B cell (primary cell): Measurements from ENCODE around the gene CDC37L1. TPM values are rescaled to one million over a fixed set of nuclear protein-coding genes. Genes with fewer than 3 reads are reported as not detected.

Experiments
- ATAC-seq: fragments of 200-7000 bp; cut with Tn5 transposase; one replicate; pipeline ENCODE4 v1.10.0; 2021; ENCODE audit warnings: low read depth, mild to moderate bottlenecking, moderate number of reproducible peaks, moderate library complexity
- CTCF ChIA-PET: fragments of 350-600 bp; sonication (Branson Sonifier 250); formaldehyde crosslinking; loops from one replicate; lab custom pipeline; 2021; ENCODE audit warnings: antibody characterized with exemption, inconsistent platforms; lab: Charles Lee
- POLR2A ChIA-PET: fragments of 350-600 bp; sonication (Branson Sonifier 250); formaldehyde crosslinking; loops from one replicate; lab custom pipeline; 2021; ENCODE audit warnings: antibody characterized with exemption; lab: Charles Lee
- DNase-seq: peaks from one replicate; pipeline ENCODE4 v3.0.0; 2013
- H2AFZ ChIP-seq: 2 replicates; pipeline ENCODE4 v1.6.1; 2012; ENCODE audit warnings: mild to moderate bottlenecking, low read depth, low read length; ENCODE audit not compliant: insufficient read depth, poor library complexity, severe bottlenecking
- H3K27ac ChIP-seq, 2 donors: 1 replicate in 1 of 2; 2 replicates in 1 of 2; pipeline ENCODE4 v1.5.1; 2012 to 2013; ENCODE audit warnings: low read length in 2 of 2, mild to moderate bottlenecking in 2 of 2, moderate library complexity in 1 of 2
- H3K27me3 ChIP-seq, 4 experiments: fragments of 200-600 bp in 1 of 4; sonication (generic) in 1 of 4; replicated peaks in 1 of 4; 1 replicate in 2 of 4; 2 replicates in 2 of 4; pipeline versions ENCODE4 v1.6.1 to v1.7.0; 2013 to 2016; ENCODE audit warnings: low read length in 3 of 4, mild to moderate bottlenecking in 2 of 4, mixed read lengths in 1 of 4, moderate library complexity in 1 of 4; ENCODE audit not compliant: insufficient read depth in 4 of 4, control insufficient read depth in 3 of 4; ENCODE audit errors: control extremely low read depth in 1 of 4
- H3K36me3 ChIP-seq, 2 experiments: replicated peaks in 1 of 2; 1 replicate in 1 of 2; 2 replicates in 1 of 2; pipeline versions ENCODE4 v1.6.1 to v1.7.1; 2013; ENCODE audit warnings: low read length in 1 of 2; ENCODE audit not compliant: insufficient read depth in 2 of 2, control insufficient read depth in 1 of 2; ENCODE audit errors: control extremely low read depth in 1 of 2, extremely low read depth in 1 of 2
- H3K4me1 ChIP-seq, 2 donors: fragments of 200-600 bp in 1 of 2; sonication (generic) in 1 of 2; 1 replicate in 1 of 2; 2 replicates in 1 of 2; pipeline versions ENCODE4 v1.5.1 to v1.6.1; 2013 to 2017; ENCODE audit warnings: low read length in 2 of 2; ENCODE audit not compliant: control insufficient read depth in 2 of 2, insufficient read depth in 2 of 2
- H3K4me2 ChIP-seq: replicated peaks from 2 replicates; pipeline ENCODE3; 2012; ENCODE audit warnings: mild to moderate bottlenecking, low read depth, low read length; ENCODE audit not compliant: poor library complexity, severe bottlenecking
- H3K4me3 ChIP-seq, 5 experiments: fragments of 200-600 bp in 1 of 5; sonication (generic) in 1 of 5; 1 replicate in 3 of 5; 2 replicates in 2 of 5; pipeline versions ENCODE4 v1.5.1 to v1.7.0; 2011 to 2016; ENCODE audit warnings: low read length in 4 of 5, mild to moderate bottlenecking in 4 of 5, low read depth in 2 of 5, control low read depth in 1 of 5, moderate library complexity in 1 of 5; ENCODE audit not compliant: insufficient read depth in 1 of 5; ENCODE audit errors: control extremely low read depth in 1 of 5, extremely low read depth in 1 of 5
- H3K79me2 ChIP-seq: fragments of 200-600 bp; sonication (generic); one replicate; pipeline ENCODE4 v1.6.0; 2016; ENCODE audit warnings: low read length; ENCODE audit not compliant: control insufficient read depth, insufficient read depth
- H3K9ac ChIP-seq: fragments of 200-600 bp; sonication (generic); 2 replicates; pipeline ENCODE4 v1.6.1; 2017; ENCODE audit warnings: mild to moderate bottlenecking, low read length, moderate library complexity
- H3K9me3 ChIP-seq, 3 donors: one replicate each; pipeline versions ENCODE4 v1.6.1 to v1.7.1; 2013; ENCODE audit warnings: low read length in 2 of 3; ENCODE audit not compliant: control insufficient read depth in 2 of 3, insufficient read depth in 1 of 3; ENCODE audit errors: control extremely low read depth in 1 of 3
- H4K20me1 ChIP-seq: 2 replicates; pipeline ENCODE4 v1.6.0; 2012; ENCODE audit warnings: mild to moderate bottlenecking, low read length; ENCODE audit not compliant: insufficient read depth, control insufficient read depth, poor library complexity, severe bottlenecking
- H3K27ac Mint-ChIP-seq: one replicate; pipeline ENCODE4 v1.8.0; 2021; ENCODE audit warnings: mixed read lengths
- H3K27me3 Mint-ChIP-seq: one replicate; pipeline ENCODE4 v1.8.0; 2021; ENCODE audit warnings: mixed read lengths
- H3K4me1 Mint-ChIP-seq: one replicate; pipeline ENCODE4 v1.8.0; 2021; ENCODE audit warnings: mixed read lengths
- H3K4me3 Mint-ChIP-seq: one replicate; pipeline ENCODE4 v1.8.0; 2021; ENCODE audit warnings: mixed read lengths
- H3K9me3 Mint-ChIP-seq: one replicate; pipeline ENCODE4 v1.8.0; 2022; ENCODE audit warnings: mixed read lengths; ENCODE audit not compliant: insufficient read depth
- EZH2 ChIP-seq: IDR thresholded peaks from 2 replicates; pipeline ENCODE4 v1.6.1; 2012; ENCODE audit warnings: borderline replicate concordance, low read depth, mild to moderate bottlenecking, moderate library complexity, low read length; ENCODE audit not compliant: insufficient read depth, poor library complexity, severe bottlenecking
- WGBS: methylation state at CpG from one replicate; pipeline ENCODE4 v1.1.5; 2013; ENCODE audit warnings: missing lambda C conversion rate; ENCODE audit not compliant: insufficient coverage; 5-methylcytosine and 5-hydroxymethylcytosine counted together
- intact Hi-C: fragments of 100-400 bp; cut with micrococcal nuclease; formaldehyde crosslinking; loops from one replicate; pipeline ENCODE4 v1.10.0; 2022
- polyA plus RNA-seq: library from polyadenylated mRNA; depleted of rRNA; stranded (reverse); fragments of >200 nt; gene quantifications from 2 replicates; pipeline ENCODE4 v1.2.3, GENCODE V29; 2012
- total RNA-seq, 2 donors: library from RNA; stranded (reverse); fragments of 120-200 nt in 1 of 2; gene quantifications; 1 replicate in 1 of 2; 2 replicates in 1 of 2; pipeline versions ENCODE4 v1.2.3 to v1.2.4, GENCODE V29; 2013 to 2022
- TF ChIP-seq, protein P1 (sequence below): fragments of 200-600 bp; IDR thresholded peaks from one replicate; pipeline ENCODE4 v1.8.0; 2022; ENCODE audit warnings: antibody characterized with exemption, mild to moderate bottlenecking

Gene CDC37L1
- total and polyA plus RNA-seq, 2 donors (not counting 1 experiment from before 2014, with no cell fraction given): 3.0 to 16.0 TPM

DNA sequence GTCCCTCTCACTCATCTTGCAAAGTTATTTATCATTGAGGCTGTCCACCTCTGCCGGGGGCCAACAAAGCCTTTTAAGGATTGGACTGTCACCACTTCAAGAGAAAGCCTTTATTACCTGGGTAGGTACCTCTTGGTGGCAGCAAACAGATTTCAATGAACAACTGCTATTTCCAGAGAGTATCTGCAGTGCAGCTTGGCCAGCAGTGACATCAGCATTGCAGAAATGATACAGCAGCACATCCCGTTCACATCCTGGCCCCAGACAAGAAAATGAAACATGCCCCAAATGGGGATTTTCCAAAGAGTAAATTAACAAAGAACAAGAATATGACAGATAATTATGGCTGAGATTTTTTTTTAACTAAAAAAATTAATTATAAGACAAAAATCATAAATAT, 10.8 kb upstream of the CDC37L1 start:
- Histone ChIP-seq H3K9ac (no peak overlapping the region), H3K27ac (no peak overlapping the region), H3K4me2 (no peak overlapping the region), H3K36me3 (no peaks in the 10 kb centered on the region), H3K9me3 (peaks cover 0 to 2% (median 0%) of the 10 kb centered on the region in 3 donors), H2AFZ (no peak overlapping the region), H3K4me1 (peaks cover 31 to 34% of the 10 kb centered on the region in 2 donors), H3K27me3 (peaks cover 0 to 16% (median 12%) of the 10 kb centered on the region in 4 experiments), H3K79me2 (no peaks in the 10 kb centered on the region), H3K4me3 (no peak overlapping the region), H4K20me1 (no peaks in the 10 kb centered on the region)
- intact Hi-C loops: no loop called here
- ATAC-seq: no peak
- no peaks in the 10 kb centered on the region for H3K9me3 Mint-ChIP-seq
- ChIA-PET POLR2A (no interaction called here), CTCF (no interaction called here)
- H3K27me3 Mint-ChIP-seq: peaks cover 16% of the 10 kb centered on the region
- no peak for DNase-seq
- no peak overlapping the region for H3K4me3 Mint-ChIP-seq
- 100% methylated on average over 1 of the region's 2 CpGs for WGBS
- no peak overlapping the region for H3K27ac Mint-ChIP-seq
- TF ChIP-seq EZH2: no peak
- TF ChIP-seq, protein P1, sequence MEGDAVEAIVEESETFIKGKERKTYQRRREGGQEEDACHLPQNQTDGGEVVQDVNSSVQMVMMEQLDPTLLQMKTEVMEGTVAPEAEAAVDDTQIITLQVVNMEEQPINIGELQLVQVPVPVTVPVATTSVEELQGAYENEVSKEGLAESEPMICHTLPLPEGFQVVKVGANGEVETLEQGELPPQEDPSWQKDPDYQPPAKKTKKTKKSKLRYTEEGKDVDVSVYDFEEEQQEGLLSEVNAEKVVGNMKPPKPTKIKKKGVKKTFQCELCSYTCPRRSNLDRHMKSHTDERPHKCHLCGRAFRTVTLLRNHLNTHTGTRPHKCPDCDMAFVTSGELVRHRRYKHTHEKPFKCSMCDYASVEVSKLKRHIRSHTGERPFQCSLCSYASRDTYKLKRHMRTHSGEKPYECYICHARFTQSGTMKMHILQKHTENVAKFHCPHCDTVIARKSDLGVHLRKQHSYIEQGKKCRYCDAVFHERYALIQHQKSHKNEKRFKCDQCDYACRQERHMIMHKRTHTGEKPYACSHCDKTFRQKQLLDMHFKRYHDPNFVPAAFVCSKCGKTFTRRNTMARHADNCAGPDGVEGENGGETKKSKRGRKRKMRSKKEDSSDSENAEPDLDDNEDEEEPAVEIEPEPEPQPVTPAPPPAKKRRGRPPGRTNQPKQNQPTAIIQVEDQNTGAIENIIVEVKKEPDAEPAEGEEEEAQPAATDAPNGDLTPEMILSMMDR: no peak
- peaks cover 32% of the 10 kb centered on the region for H3K4me1 Mint-ChIP-seq

DNA sequence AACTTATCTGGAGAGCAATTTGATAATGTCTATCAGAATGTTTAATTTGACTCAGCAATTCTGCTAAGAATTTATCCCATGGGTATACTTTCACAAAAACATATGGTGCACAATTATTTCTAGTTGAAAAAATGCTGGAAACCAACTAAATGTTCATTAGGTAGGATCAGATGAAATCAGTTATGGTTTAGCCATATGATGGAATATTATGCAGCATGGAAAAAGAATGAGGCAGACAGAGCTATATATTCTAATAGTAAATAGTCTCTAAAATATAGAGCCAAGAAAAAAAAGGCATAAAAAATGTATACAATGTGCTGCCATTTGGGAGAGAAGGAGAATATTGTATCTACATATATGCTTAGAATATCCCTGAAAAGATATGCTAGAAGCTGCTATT, 9.5 kb upstream of the CDC37L1 start:
- intact Hi-C loops: no loop called here
- H4K20me1 ChIP-seq: no peaks in the 10 kb centered on the region
- no peaks in the 10 kb centered on the region for H3K9me3 Mint-ChIP-seq
- H3K27ac Mint-ChIP-seq: no peak overlapping the region
- peaks cover 16% of the 10 kb centered on the region for H3K27me3 Mint-ChIP-seq
- ChIA-PET CTCF (no interaction called here), POLR2A (no interaction called here)
- H3K27me3 ChIP-seq: peaks cover 0 to 16% (median 12%) of the 10 kb centered on the region in 4 experiments
- H3K9me3 ChIP-seq: peaks cover 0 to 2% (median 0%) of the 10 kb centered on the region in 3 donors
- H3K4me2 ChIP-seq: no peak overlapping the region
- H3K4me3 ChIP-seq: no peak overlapping the region
- no peak overlapping the region for H2AFZ ChIP-seq
- no peak overlapping the region for H3K27ac ChIP-seq
- no peaks in the 10 kb centered on the region for H3K79me2 ChIP-seq
- peaks cover 19% of the 10 kb centered on the region for H3K4me1 Mint-ChIP-seq
- peaks cover 18 to 21% of the 10 kb centered on the region in 2 donors for H3K4me1 ChIP-seq
- H3K9ac ChIP-seq: no peak overlapping the region
- ATAC-seq (no peak), DNase-seq (no peak)
- no peak overlapping the region for H3K4me3 Mint-ChIP-seq
- TF ChIP-seq EZH2: no peak
- TF ChIP-seq, protein P1: no peak
- no peaks in the 10 kb centered on the region for H3K36me3 ChIP-seq
